Ureter (tissue), 1 donor: ENCODE results near the gene MAP3K10. TPM values are rescaled to one million over a fixed set of nuclear protein-coding genes. Genes with fewer than 3 reads are reported as not detected.
"Not testable (repeated sequence)": the region's sequence is repeated elsewhere in the genome, so short reads cannot be mapped to it uniquely, and the experiment has no call there.

Experiments
- DNase-seq: peaks from one replicate; pipeline ENCODE4 v3.0.0-alpha.2; 2020; ENCODE audit warnings: low spot score
- total RNA-seq: library from RNA; stranded (reverse); gene quantifications from one replicate; pipeline ENCODE4 v1.2.4, GENCODE V29; 2023
- donor health status: DM: yes; HTN: yes; CAD: no.

MAP3K10 gene
- 14.4 TPM for total RNA-seq

DNA sequence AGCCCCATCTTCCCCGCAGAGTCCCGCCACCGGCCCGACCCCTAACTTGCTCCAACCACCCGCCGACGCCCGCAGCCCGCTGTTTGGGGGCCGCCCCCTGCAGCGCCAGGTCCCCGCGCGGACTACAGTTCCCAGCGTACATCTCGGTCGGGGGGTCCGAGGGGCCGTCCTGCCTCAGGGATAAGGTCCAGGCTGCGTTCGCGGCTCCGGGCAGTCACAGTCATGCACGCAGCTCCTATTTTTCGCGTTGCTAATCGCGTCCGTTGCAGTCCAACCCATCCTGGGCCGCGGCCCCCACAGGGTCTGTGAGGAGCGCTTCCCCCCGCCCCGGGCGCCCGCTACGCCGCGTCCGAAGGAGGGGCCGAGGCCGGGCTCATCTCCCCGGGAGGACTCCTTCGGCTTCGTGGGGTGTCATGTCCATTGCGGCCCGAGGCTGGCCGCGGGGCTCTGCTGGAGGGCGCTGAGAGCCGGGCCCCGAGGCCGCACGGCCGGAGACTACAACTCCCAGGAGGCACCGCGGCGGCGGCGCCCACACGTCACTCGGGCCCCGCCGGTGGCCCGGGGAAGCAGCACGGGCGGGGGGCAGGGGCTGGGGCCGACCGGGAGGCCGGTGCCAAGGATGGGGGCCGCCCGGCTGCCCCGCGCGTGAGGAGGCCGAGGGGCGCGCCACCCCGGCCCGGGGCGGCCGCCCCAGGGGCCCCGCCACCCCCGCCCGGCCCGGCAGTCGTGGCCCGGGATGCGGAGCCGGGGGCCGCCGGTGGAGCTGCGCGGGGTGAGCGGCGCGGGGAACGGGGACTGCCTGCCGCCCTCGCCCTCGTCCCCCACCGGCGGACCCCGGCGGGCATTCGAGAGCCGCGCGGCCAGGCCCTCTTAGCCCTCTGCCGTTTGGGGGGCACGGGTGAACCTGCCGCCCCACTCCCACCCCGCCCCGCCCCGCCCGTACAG lies at the start of gene MAP3K10:
TSS of gene MAP3K10 (plus strand) at position 536 of the 945 bp plus-strand sequence. CDS start 606 bp downstream, outside the sequence.
- DNase-seq, result peak; percentile 62

DNA sequence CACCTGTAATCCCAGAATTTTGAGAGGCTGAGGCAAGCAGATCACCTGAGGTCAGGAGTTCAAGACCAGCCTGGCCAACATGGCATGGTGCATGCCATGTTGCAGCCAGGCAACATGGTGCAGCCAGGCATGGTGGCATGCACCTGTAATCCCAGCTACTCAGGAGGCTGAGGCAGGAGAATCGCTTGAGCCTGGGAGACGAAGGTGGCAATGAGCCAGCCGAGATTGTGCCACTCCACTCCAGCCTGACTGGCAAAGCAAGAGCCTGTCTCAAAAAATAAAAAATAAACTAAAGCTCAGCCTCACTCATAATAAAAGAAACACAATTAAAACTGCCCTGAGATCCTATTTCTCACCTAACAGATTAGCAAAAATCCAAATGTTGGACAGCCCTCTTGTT lies 49.7 kb upstream of the MAP3K10 start:
- DNase-seq, result no peak

- no peak for DNase-seq
Measured at GRCh38 chr19:40143612-40144011, 47.6 kb upstream of the MAP3K10 start.

DNA sequence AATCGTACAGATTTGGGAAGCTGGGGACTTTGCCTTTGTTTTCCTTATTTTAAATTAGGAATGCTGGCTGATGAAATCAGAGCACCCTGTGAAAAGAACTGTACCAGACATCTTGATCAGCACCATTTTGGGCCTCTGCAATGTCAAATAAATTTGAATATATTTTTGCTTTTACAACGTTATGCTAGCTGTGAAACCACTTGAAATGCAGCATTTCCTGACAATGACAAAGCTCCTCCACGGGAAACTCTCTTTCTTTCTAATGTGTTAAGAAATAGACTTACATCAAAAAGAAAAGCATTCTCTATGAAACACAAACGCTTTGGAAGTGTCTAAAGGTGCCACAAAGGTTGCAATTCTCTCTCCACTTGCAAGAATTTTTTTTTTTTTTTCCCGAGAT lies 47.1 kb upstream of the MAP3K10 start:
- no peak for DNase-seq

GRCh38 chr19:40144947-40145748 lies 46.1 kb upstream of the MAP3K10 start:
- no peak for DNase-seq

GRCh38 chr19:40145749-40146029 lies 45.5 kb upstream of the MAP3K10 start:
- DNase-seq, result not testable (repeated sequence)

GRCh38 chr19:40147338-40147692 lies 43.9 kb upstream of the MAP3K10 start:
- no peak for DNase-seq

DNA sequence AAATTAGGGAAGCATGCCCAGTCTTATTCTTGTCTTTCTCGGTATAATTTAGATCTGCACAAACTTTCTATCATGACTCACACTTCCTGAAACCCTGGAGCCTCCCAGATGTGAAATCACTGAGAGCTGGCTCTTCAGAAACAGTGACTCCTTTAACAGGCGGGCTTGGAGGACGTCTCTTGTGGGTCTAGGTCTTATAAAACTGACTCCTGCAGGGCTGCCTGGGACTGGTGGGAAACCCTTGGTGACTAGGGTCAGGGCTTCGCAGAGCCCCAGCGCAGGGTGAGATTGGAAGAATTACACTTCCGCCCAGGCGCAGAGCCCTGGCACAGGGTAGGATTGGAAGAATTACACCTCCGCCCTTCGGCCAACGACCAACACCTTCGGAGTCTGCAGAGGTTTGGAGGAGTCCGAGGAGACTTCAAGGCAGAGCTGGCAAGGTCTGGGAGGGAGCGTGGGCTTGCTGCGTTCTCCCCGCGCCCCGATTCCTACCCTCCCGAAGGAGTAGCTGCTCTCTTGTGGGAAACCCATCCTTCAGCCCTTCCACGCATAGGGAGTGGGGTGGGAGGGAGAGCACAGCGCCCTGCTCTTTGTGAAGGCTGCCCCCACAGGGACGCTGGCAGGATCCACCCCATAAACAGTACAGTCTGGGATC lies 43.4 kb upstream of the MAP3K10 start:
- no peak for DNase-seq

DNA sequence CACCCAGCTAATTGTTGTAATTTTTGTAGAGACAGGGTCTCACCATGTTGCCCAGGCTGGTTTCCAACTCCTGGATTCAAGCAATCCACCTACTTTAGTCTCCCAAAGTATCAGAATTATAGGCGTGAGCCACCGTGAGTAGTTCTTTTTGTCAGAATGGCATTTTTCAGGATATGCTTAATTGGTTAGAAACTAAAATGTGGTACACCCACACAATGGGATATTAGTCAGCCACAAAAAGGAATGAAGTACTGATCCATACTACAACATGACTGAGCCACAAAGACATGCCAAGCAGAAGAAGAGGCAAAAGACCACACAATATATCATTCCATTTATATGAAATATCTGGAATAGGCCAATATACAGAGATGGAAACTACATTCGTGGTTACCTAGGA lies 41.7 kb upstream of the MAP3K10 start:
- DNase-seq, result peak; percentile 2

GRCh38 chr19:40150170-40150569 lies 41.1 kb upstream of the MAP3K10 start:
- no peak for DNase-seq

DNA sequence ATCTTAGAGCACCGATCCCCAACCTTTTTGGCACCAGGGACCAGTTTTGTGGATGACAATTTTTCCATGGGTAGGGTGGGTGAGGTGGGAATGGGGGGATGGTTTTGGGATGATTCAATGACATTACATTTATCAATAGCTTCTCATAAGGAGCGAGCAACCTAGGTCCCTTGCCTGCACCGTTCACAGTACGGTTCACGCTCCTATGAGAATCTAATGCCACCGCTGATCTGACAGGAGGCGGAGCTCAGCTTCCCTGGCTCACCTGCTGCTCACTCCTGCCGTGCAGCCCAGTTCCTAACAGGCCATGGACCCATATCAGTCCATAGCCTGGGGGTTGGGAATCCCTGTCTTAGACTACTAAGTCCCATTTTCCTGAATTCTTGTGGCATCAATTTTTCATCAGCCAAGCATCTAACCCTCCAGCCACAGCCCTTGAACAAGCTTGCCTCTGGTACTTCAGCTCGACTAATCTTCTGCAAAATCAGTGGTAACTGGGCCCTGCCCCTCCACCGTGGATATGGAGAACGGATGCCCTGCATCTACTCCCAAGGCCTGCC lies 37.0 kb upstream of the MAP3K10 start:
- DNase-seq, result no peak

- DNase-seq, result no peak
Measured at GRCh38 chr19:40155749-40156265, 35.4 kb upstream of the MAP3K10 start.

- no peak for DNase-seq
Measured at GRCh38 chr19:40157059-40157458, 34.2 kb upstream of the MAP3K10 start.

GRCh38 chr19:40159744-40160143 lies 31.5 kb upstream of the MAP3K10 start:
- DNase-seq, result no peak

DNA sequence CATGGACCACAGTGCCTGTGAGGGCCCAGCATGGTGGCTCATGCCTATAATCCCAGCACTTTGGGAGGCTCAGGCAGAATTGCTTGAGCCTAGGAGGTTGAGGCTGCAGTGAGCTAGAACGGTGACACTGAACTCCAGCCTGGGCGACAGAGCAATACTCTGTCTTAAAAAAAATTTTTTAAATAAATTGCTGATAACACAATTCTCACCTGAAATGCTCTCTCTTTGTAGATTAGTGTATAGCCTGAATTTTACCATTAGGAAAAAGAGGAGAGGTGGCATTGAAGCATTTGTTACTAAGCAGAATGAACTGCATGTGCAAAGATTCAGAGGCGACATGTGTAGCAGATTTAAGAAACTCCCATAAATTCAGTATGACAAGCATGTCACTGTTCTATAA lies 29.1 kb upstream of the MAP3K10 start:
- no peak for DNase-seq

- DNase-seq, result no peak
Measured at GRCh38 chr19:40163541-40164129, 27.6 kb upstream of the MAP3K10 start.

DNA sequence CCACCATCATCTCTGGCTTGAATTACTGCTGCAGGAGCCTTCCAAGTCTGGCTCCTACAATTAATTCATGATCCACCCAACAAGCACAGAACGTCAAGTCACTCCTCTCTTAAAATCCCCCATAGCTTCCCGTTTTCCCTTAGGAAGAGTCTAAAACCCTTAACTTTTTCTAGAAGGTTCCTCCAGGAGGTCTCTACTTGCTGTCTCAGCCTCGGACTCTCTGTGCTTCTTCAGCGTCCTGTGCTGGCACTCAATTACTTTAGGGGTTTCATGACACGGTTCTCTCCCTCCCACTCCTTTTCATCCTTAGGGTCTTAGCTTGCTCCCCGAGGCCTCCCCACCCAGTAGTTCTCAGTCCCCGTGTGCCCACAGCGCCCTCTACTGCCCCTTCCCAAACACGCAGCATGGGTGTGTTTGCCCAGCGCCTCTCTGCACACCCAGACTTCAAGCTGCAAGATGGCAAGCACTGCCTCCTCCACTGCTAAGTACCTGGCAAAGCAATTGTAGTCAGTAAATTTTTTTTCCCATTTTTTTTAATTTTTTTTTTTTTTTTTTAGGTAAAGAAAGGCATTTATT lies 25.8 kb upstream of the MAP3K10 start:
- peak; percentile 45 for DNase-seq

DNA sequence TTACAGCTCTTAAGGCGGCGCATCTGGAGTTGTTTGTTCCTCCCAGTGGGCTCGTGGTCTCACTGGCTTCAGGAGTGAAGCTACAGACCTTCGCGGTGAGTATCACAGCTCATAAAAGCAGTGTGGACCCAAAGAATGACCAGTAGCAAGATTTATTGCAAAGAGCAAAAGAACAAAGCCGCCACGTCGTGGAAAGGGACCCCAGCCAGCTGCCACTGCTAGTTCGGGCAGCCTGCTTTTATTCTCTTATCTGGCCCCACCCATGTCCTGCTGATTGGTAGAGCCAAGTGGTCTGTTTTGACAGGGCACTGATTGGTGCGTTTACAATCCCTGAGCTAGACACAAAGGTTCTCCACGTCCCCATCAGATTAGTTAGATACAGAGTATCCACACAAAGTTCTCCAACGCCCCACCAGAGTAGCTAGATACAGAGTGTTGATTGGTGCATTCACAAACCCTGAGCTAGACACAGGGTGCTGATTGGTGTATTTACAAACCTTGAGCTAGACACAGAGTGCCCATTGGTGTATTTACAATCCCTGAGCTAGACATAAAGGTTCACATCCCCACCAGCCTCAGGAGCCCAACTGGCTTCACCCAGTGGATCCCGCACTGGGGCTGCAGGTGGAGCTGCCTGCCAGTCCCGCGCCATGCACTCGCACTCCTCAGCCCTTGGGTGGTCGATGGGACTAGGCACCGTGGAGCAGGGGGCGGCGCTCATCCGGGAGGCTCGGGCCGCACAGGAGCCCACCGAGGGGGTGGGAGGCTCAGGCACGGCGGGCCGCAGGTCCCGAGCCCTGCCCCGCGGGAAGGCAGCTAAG lies 21.5 kb upstream of the MAP3K10 start:
- not testable (repeated sequence) for DNase-seq

- not testable (repeated sequence) for DNase-seq
Measured at GRCh38 chr19:40170303-40170989, 20.8 kb upstream of the MAP3K10 start.

DNA sequence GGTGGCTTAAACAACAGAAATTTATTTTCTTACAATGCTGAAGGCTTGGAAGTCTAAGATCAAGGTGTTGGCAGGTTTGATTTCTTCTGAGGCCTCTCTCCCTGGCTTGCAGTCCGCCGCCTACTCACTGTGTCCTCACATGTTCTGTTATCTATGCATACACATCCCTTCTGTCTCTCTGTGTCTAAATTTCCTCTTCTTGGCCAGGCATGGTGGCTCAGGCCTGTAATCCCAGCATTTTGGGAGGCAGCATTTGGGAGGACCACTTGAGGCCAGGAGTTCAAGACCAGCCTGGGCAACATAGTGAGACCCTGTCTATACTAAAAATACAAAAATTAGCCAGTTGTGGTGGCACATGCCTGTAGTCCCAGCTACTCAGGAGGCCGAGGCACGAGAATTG lies 19.9 kb upstream of the MAP3K10 start:
- not testable (repeated sequence) for DNase-seq
